ENCODE measurements around the gene EIF2S1.

DNA sequence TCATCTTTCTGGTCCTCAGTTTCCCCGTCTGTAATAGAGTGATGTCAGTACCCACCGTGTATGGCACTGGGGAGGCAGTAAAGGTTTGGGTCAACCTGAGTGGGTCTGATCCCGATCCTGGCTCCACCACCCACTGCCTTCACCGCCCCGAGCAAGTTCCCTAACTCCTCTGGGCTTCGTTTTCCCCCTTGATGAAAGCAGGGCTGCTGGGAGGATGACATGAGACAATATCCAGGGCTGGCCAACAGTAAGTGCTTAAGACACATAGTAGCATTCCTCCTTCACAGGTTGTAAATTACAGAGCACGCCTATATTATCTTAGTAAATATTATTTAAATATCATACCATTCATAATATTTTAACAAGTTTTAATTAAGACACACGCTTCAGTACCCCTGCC is 51.2 kb downstream of the EIF2S1 start:
- TF ChIP-seq, protein P1, sequence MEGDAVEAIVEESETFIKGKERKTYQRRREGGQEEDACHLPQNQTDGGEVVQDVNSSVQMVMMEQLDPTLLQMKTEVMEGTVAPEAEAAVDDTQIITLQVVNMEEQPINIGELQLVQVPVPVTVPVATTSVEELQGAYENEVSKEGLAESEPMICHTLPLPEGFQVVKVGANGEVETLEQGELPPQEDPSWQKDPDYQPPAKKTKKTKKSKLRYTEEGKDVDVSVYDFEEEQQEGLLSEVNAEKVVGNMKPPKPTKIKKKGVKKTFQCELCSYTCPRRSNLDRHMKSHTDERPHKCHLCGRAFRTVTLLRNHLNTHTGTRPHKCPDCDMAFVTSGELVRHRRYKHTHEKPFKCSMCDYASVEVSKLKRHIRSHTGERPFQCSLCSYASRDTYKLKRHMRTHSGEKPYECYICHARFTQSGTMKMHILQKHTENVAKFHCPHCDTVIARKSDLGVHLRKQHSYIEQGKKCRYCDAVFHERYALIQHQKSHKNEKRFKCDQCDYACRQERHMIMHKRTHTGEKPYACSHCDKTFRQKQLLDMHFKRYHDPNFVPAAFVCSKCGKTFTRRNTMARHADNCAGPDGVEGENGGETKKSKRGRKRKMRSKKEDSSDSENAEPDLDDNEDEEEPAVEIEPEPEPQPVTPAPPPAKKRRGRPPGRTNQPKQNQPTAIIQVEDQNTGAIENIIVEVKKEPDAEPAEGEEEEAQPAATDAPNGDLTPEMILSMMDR (IDR thresholded peaks at IDR 0.05) = no peak
- TF ChIP-seq POLR2A (IDR thresholded peaks at IDR 0.05) = no peak
